Activated T-cell treated with anti-CD3 and anti-CD28 coated beads, Interleukin-2, amount 50 U/mL, for 4 hours (primary cell): ENCODE data around the gene CCDC88A. TPM values are rescaled to one million over a fixed set of nuclear protein-coding genes. Genes with fewer than 3 reads are reported as not detected.

ENCODE experiments used
- ATAC-seq, 2 donors: fragments of 200-7000 bp; cut with Tn5 transposase; one replicate each; pipeline ENCODE4 v1.10.0; 2021
- DNase-seq: peaks from one replicate; pipeline ENCODE4 v3.0.0-alpha.2; 2020
- H3K27me3 Mint-ChIP-seq: one replicate; pipeline ENCODE4 v1.8.0; 2021; ENCODE audit warnings: low read depth, mixed read lengths
- H3K36me3 Mint-ChIP-seq: one replicate; pipeline ENCODE4 v1.8.0; 2022; ENCODE audit warnings: mixed read lengths; ENCODE audit not compliant: insufficient read depth
- H3K4me1 Mint-ChIP-seq: one replicate; pipeline ENCODE4 v1.8.0; 2021; ENCODE audit warnings: low read depth, mixed read lengths
- H3K4me3 Mint-ChIP-seq: one replicate; pipeline ENCODE4 v1.8.0; 2021; ENCODE audit warnings: mild to moderate bottlenecking, moderate library complexity, mixed read lengths
- H3K9me3 Mint-ChIP-seq: one replicate; pipeline ENCODE4 v1.8.0; 2021; ENCODE audit warnings: mixed read lengths
- total RNA-seq, 3 donors: library from RNA; stranded (reverse); gene quantifications; one replicate each; pipeline ENCODE4 v1.2.1, GENCODE V29; 2021

CCDC88A gene
- total RNA-seq, 3 donors from 2014 or later = 6.0 to 7.3 (median 6.2) TPM

GRCh38 chr2:55416786-55417568 is 2.7 kb downstream of the CCDC88A start:
- Mint-ChIP-seq H3K4me3 (no peak overlapping the region), H3K27me3 (no peaks in the 10 kb centered on the region), H3K4me1 (peaks cover 34% of the 10 kb centered on the region), H3K36me3 (no peaks in the 10 kb centered on the region), H3K9me3 (peaks cover 5% of the 10 kb centered on the region)
- ATAC-seq = no peak
- DNase-seq = no peak

- Mint-ChIP-seq H3K9me3 (peaks cover 5% of the 10 kb centered on the region), H3K4me3 (no peak overlapping the region), H3K36me3 (no peaks in the 10 kb centered on the region), H3K4me1 (peaks cover 24% of the 10 kb centered on the region), H3K27me3 (no peaks in the 10 kb centered on the region)
- no peak for DNase-seq
- ATAC-seq = no peak
These were observed 4.4 kb downstream of the CCDC88A start for GRCh38 chr2:55415300-55415699.

GRCh38 chr2:55408918-55409868 is 10.5 kb downstream of the CCDC88A start:
- H3K27me3 Mint-ChIP-seq = no peaks in the 10 kb centered on the region
- no peak for DNase-seq
- H3K4me1 Mint-ChIP-seq = peaks cover 5% of the 10 kb centered on the region
- ATAC-seq = no peak
- H3K9me3 Mint-ChIP-seq = no peaks in the 10 kb centered on the region
- no peak overlapping the region for H3K4me3 Mint-ChIP-seq
- H3K36me3 Mint-ChIP-seq = peaks cover 3% of the 10 kb centered on the region

GRCh38 chr2:55408098-55408882 is 11.4 kb downstream of the CCDC88A start:
- ATAC-seq (no peak), DNase-seq (no peak)
- Mint-ChIP-seq H3K36me3 (peaks cover 3% of the 10 kb centered on the region), H3K27me3 (no peaks in the 10 kb centered on the region), H3K4me3 (no peak overlapping the region), H3K4me1 (peaks cover 5% of the 10 kb centered on the region), H3K9me3 (no peaks in the 10 kb centered on the region)

GRCh38 chr2:55405116-55405515 is 14.5 kb downstream of the CCDC88A start:
- Mint-ChIP-seq H3K9me3 (no peaks in the 10 kb centered on the region), H3K4me3 (no peak overlapping the region), H3K4me1 (peaks cover 5% of the 10 kb centered on the region), H3K27me3 (no peaks in the 10 kb centered on the region), H3K36me3 (peaks cover 5% of the 10 kb centered on the region)
- DNase-seq = no peak
- ATAC-seq = no peak

- Mint-ChIP-seq H3K4me1 (no peaks in the 10 kb centered on the region), H3K36me3 (peaks cover 5% of the 10 kb centered on the region), H3K27me3 (no peaks in the 10 kb centered on the region), H3K4me3 (no peak overlapping the region), H3K9me3 (no peaks in the 10 kb centered on the region)
- DNase-seq (no peak), ATAC-seq (no peak)
These were observed 16.2 kb downstream of the CCDC88A start for GRCh38 chr2:55403256-55403998.

- Mint-ChIP-seq H3K27me3 (no peaks in the 10 kb centered on the region), H3K9me3 (no peaks in the 10 kb centered on the region), H3K36me3 (peaks cover 5% of the 10 kb centered on the region), H3K4me1 (no peaks in the 10 kb centered on the region), H3K4me3 (no peak overlapping the region)
- ATAC-seq (no peak), DNase-seq (no peak)
These were observed 18.5 kb downstream of the CCDC88A start for GRCh38 chr2:55401124-55401523.

GRCh38 chr2:55400332-55400731 is 19.3 kb downstream of the CCDC88A start:
- Mint-ChIP-seq H3K4me1 (no peaks in the 10 kb centered on the region), H3K9me3 (no peaks in the 10 kb centered on the region)
- no peak for DNase-seq

GRCh38 chr2:55399815-55400214 is 19.8 kb downstream of the CCDC88A start:
- DNase-seq = no peak
- Mint-ChIP-seq H3K4me1 (no peaks in the 10 kb centered on the region), H3K9me3 (no peaks in the 10 kb centered on the region)

More at GRCh38 chr2:55400332-55400731, 19.3 kb downstream of the CCDC88A start:
- Mint-ChIP-seq H3K36me3 (peaks cover 5% of the 10 kb centered on the region), H3K4me3 (no peak overlapping the region), H3K27me3 (no peaks in the 10 kb centered on the region)
- ATAC-seq = no peak

GRCh38 chr2:55395724-55396605 is 23.7 kb downstream of the CCDC88A start:
- no peaks in the 10 kb centered on the region for H3K27me3 Mint-ChIP-seq
- H3K4me1 Mint-ChIP-seq = no peaks in the 10 kb centered on the region
- H3K9me3 Mint-ChIP-seq = peaks cover 7% of the 10 kb centered on the region
- DNase-seq = no peak
- no peak overlapping the region for H3K4me3 Mint-ChIP-seq
- ATAC-seq = no peak
- H3K36me3 Mint-ChIP-seq = peaks cover 4% of the 10 kb centered on the region

More at GRCh38 chr2:55399815-55400214, 19.8 kb downstream of the CCDC88A start:
- no peak for ATAC-seq
- Mint-ChIP-seq H3K27me3 (no peaks in the 10 kb centered on the region), H3K4me3 (no peak overlapping the region), H3K36me3 (peaks cover 2% of the 10 kb centered on the region)

GRCh38 chr2:55391615-55392242 is 27.9 kb downstream of the CCDC88A start:
- ATAC-seq = no peak
- Mint-ChIP-seq H3K27me3 (no peaks in the 10 kb centered on the region), H3K36me3 (peaks cover 7% of the 10 kb centered on the region), H3K4me1 (no peaks in the 10 kb centered on the region), H3K9me3 (peaks cover 11% of the 10 kb centered on the region), H3K4me3 (no peak overlapping the region)
- no peak for DNase-seq

- DNase-seq = no peak
- ATAC-seq = no peak
- Mint-ChIP-seq H3K36me3 (peaks cover 7% of the 10 kb centered on the region), H3K9me3 (peaks cover 11% of the 10 kb centered on the region), H3K4me1 (no peaks in the 10 kb centered on the region), H3K4me3 (no peak overlapping the region), H3K27me3 (no peaks in the 10 kb centered on the region)
These were observed 28.5 kb downstream of the CCDC88A start for GRCh38 chr2:55391155-55391554.
